ENCODE measurements around the gene TOPBP1.

GRCh38 chr3:133570937-133571320, 90.8 kb downstream of the TOPBP1 start:
- TF ChIP-seq POLR2AphosphoS5 (IDR thresholded peaks at IDR 0.05; ENCODE audit: low read depth, low read length) (no peak), SIN3A (IDR thresholded peaks at IDR 0.05; ENCODE audit: borderline replicate concordance, insufficient read depth, low read length) (no peak), REST (IDR thresholded peaks at IDR 0.05; ENCODE audit: insufficient read depth in 1 of 2, low read depth in 2 of 2, low read length in 2 of 2) (no peak)
